IPS-20b (cell line): ENCODE results near the gene MLH1.
"Not testable (repeated sequence)": the region's sequence is repeated elsewhere in the genome, so short reads cannot be mapped to it uniquely, and the experiment has no call there.

ENCODE experiments used
- H3K27ac ChIP-seq: one replicate; pipeline ENCODE4 v1.5.1; 2013; ENCODE audit warnings: low read length
- H3K27me3 ChIP-seq: 2 replicates; pipeline ENCODE4 v1.6.1; 2013; ENCODE audit warnings: mild to moderate bottlenecking, low read length, inconsistent platforms; ENCODE audit not compliant: insufficient read depth
- H3K36me3 ChIP-seq: 2 replicates; pipeline ENCODE4 v1.6.1; 2013; ENCODE audit warnings: low read depth, mild to moderate bottlenecking, inconsistent platforms, low read length, moderate library complexity; ENCODE audit not compliant: insufficient read depth
- H3K4me1 ChIP-seq: 2 replicates; pipeline ENCODE4 v1.6.1; 2013; ENCODE audit warnings: mild to moderate bottlenecking, control low read depth, inconsistent platforms, low read length, moderate library complexity; ENCODE audit not compliant: insufficient read depth
- H3K4me3 ChIP-seq: 2 replicates; pipeline ENCODE4 v1.5.1; 2013; ENCODE audit warnings: mild to moderate bottlenecking, low read length, inconsistent platforms
- H3K9ac ChIP-seq: 2 replicates; pipeline ENCODE4 v1.6.1; 2013; ENCODE audit warnings: low read depth, mild to moderate bottlenecking, inconsistent platforms, low read length, moderate library complexity
- H3K9me3 ChIP-seq: 2 replicates; pipeline ENCODE4 v1.6.1; 2013; ENCODE audit warnings: mild to moderate bottlenecking, low read depth, low read length, inconsistent platforms; ENCODE audit not compliant: insufficient read depth

MLH1 gene

GRCh38 chr3:36959821-36960220 is 33.5 kb upstream of the MLH1 start:
- H3K9me3 ChIP-seq = no peaks in the 10 kb centered on the region
- H3K4me1 ChIP-seq = no peaks in the 10 kb centered on the region
- H3K9ac ChIP-seq = no peak overlapping the region
- no peak overlapping the region for H3K27ac ChIP-seq
- H3K36me3 ChIP-seq = no peaks in the 10 kb centered on the region
- no peak overlapping the region for H3K4me3 ChIP-seq
- no peaks in the 10 kb centered on the region for H3K27me3 ChIP-seq

- Histone ChIP-seq H3K9ac (no peak overlapping the region), H3K4me3 (no peak overlapping the region), H3K4me1 (peaks cover 7% of the 10 kb centered on the region), H3K27ac (no peak overlapping the region), H3K36me3 (no peaks in the 10 kb centered on the region), H3K9me3 (no peaks in the 10 kb centered on the region), H3K27me3 (no peaks in the 10 kb centered on the region)
Measured at GRCh38 chr3:36960502-36960901, 32.8 kb upstream of the MLH1 start.

GRCh38 chr3:36963008-36963407 is 30.3 kb upstream of the MLH1 start:
- H3K9me3 ChIP-seq, H3K36me3 ChIP-seq, H3K27me3 ChIP-seq, H3K4me3 ChIP-seq, H3K27ac ChIP-seq, H3K9ac ChIP-seq: not testable (repeated sequence)
- peaks cover 10% of the 10 kb centered on the region for H3K4me1 ChIP-seq

GRCh38 chr3:36964331-36964730 is 29.0 kb upstream of the MLH1 start:
- Histone ChIP-seq H3K36me3 (no peaks in the 10 kb centered on the region), H3K4me3 (no peak overlapping the region), H3K27me3 (no peaks in the 10 kb centered on the region), H3K27ac (no peak overlapping the region), H3K4me1 (peaks cover 10% of the 10 kb centered on the region), H3K9me3 (no peaks in the 10 kb centered on the region), H3K9ac (no peak overlapping the region)

GRCh38 chr3:36964817-36965216 is 28.5 kb upstream of the MLH1 start:
- no peaks in the 10 kb centered on the region for H3K27me3 ChIP-seq
- H3K27ac ChIP-seq = no peak overlapping the region
- no peaks in the 10 kb centered on the region for H3K9me3 ChIP-seq
- no peak overlapping the region for H3K4me3 ChIP-seq
- no peak overlapping the region for H3K9ac ChIP-seq
- H3K36me3 ChIP-seq = no peaks in the 10 kb centered on the region
- H3K4me1 ChIP-seq = peaks cover 12% of the 10 kb centered on the region

- no peaks in the 10 kb centered on the region for H3K36me3 ChIP-seq
- no peaks in the 10 kb centered on the region for H3K9me3 ChIP-seq
- H3K4me1 ChIP-seq = peaks cover 16% of the 10 kb centered on the region
- H3K27me3 ChIP-seq = no peaks in the 10 kb centered on the region
- H3K9ac ChIP-seq = no peak overlapping the region
- no peak overlapping the region for H3K27ac ChIP-seq
- H3K4me3 ChIP-seq = no peak overlapping the region
Measured at GRCh38 chr3:36965440-36965839, 27.9 kb upstream of the MLH1 start.

- H3K36me3 ChIP-seq = no peaks in the 10 kb centered on the region
- no peaks in the 10 kb centered on the region for H3K27me3 ChIP-seq
- H3K9ac ChIP-seq = no peak overlapping the region
- H3K9me3 ChIP-seq = no peaks in the 10 kb centered on the region
- no peak overlapping the region for H3K27ac ChIP-seq
- no peak overlapping the region for H3K4me3 ChIP-seq
- H3K4me1 ChIP-seq = peaks cover 16% of the 10 kb centered on the region
Measured at GRCh38 chr3:36969085-36969484, 24.2 kb upstream of the MLH1 start.

- Histone ChIP-seq H3K27me3 (no peaks in the 10 kb centered on the region), H3K9ac (no peak overlapping the region), H3K4me1 (peaks cover 16% of the 10 kb centered on the region), H3K36me3 (no peaks in the 10 kb centered on the region), H3K4me3 (no peak overlapping the region), H3K27ac (no peak overlapping the region), H3K9me3 (no peaks in the 10 kb centered on the region)
Measured at GRCh38 chr3:36969540-36970432, 23.5 kb upstream of the MLH1 start.

GRCh38 chr3:36972163-36972562 is 21.2 kb upstream of the MLH1 start:
- H3K4me1 ChIP-seq = peaks cover 6% of the 10 kb centered on the region; the same call in 1 of the 2 replicates
- H3K9me3 ChIP-seq = no peaks in the 10 kb centered on the region
- no peak overlapping the region for H3K27ac ChIP-seq
- no peaks in the 10 kb centered on the region for H3K27me3 ChIP-seq
- H3K4me3 ChIP-seq = no peak overlapping the region
- H3K36me3 ChIP-seq = no peaks in the 10 kb centered on the region
- H3K9ac ChIP-seq = no peak overlapping the region

- Histone ChIP-seq H3K9me3 (no peaks in the 10 kb centered on the region), H3K4me1 (peaks cover 6% of the 10 kb centered on the region; the same call in 1 of the 2 replicates), H3K27me3 (no peaks in the 10 kb centered on the region), H3K9ac (no peak overlapping the region), H3K36me3 (no peaks in the 10 kb centered on the region), H3K27ac (no peak overlapping the region), H3K4me3 (no peak overlapping the region)
Measured at GRCh38 chr3:36973139-36973538, 20.2 kb upstream of the MLH1 start.

GRCh38 chr3:36981006-36981405 is 12.3 kb upstream of the MLH1 start:
- Histone ChIP-seq H3K9ac (no peak overlapping the region), H3K36me3 (peaks cover 36% of the 10 kb centered on the region), H3K27me3 (no peaks in the 10 kb centered on the region), H3K27ac (no peak overlapping the region), H3K9me3 (peaks cover 22% of the 10 kb centered on the region), H3K4me3 (no peak overlapping the region), H3K4me1 (no peaks in the 10 kb centered on the region)

GRCh38 chr3:36988356-36988755 is 5.0 kb upstream of the MLH1 start:
- Histone ChIP-seq H3K4me1 (peaks cover 16% of the 10 kb centered on the region; the same call in 1 of the 2 replicates), H3K36me3 (peaks cover 71% of the 10 kb centered on the region), H3K27me3 (no peaks in the 10 kb centered on the region), H3K4me3 (no peak overlapping the region), H3K9ac (no peak overlapping the region), H3K27ac (no peak overlapping the region), H3K9me3 (no peaks in the 10 kb centered on the region)
